Activated CD4-positive, alpha-beta T cell treated with anti-CD3 and anti-CD28 coated beads, Interleukin-2, amount 50 U/mL, for 4 hours (primary cell): ENCODE measurements around the gene RPRD1A.

Source experiments
- DNase-seq, 2 experiments: peaks; one replicate each; pipeline ENCODE4 v3.0.0-alpha.2; 2020

The RPRD1A gene

GRCh38 chr18:35962320-35962719 is 105.0 kb downstream of the RPRD1A start:
- DNase-seq: no peak

- DNase-seq: no peak
These were observed 111.1 kb downstream of the RPRD1A start for GRCh38 chr18:35956226-35956625.

GRCh38 chr18:35953688-35954087 is 113.7 kb downstream of the RPRD1A start:
- DNase-seq: no peak

GRCh38 chr18:35950628-35950982 is 116.8 kb downstream of the RPRD1A start:
- DNase-seq: no peak

GRCh38 chr18:35949903-35950627 is 117.3 kb downstream of the RPRD1A start:
- peak; percentile 24 to 37 for DNase-seq

- DNase-seq: no peak
These were observed 118.3 kb downstream of the RPRD1A start for GRCh38 chr18:35949090-35949489.

GRCh38 chr18:35948080-35948479 is 119.3 kb downstream of the RPRD1A start:
- no peak for DNase-seq

- DNase-seq: no peak
These were observed 124.7 kb downstream of the RPRD1A start for GRCh38 chr18:35942661-35943060.

GRCh38 chr18:35942133-35942532 is 125.2 kb downstream of the RPRD1A start:
- DNase-seq: no peak

GRCh38 chr18:35941299-35941698 is 126.1 kb downstream of the RPRD1A start:
- no peak for DNase-seq
